CD4-positive, alpha-beta T cell treated with Interleukin-17A for 1 hour (primary cell): ENCODE measurements around the gene ALDH1L1.

Experiments
- DNase-seq: peaks from one replicate; pipeline ENCODE4 v3.0.0-alpha.2; 2020

Gene ALDH1L1

DNA sequence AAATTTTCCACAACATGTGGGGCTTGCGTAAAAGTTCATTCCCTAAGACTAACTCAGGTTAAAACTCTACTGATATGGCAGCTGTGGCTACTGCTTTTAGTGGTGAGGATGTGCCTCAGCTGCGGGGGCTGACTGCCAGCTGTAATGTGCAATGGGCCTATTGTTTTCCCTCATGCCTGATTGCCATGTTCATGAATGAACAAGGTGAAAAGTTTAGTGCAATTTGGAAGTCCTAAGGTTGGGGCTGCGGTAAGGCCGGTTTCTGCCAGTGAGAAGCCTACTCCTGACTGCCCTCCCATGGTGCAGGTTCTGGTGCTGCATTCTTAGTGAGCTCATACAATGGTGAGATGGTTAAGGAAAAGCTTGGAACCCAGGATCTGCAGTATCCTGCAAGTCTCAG lies 10.9 kb upstream of the ALDH1L1 start:
- no peak for DNase-seq

DNA sequence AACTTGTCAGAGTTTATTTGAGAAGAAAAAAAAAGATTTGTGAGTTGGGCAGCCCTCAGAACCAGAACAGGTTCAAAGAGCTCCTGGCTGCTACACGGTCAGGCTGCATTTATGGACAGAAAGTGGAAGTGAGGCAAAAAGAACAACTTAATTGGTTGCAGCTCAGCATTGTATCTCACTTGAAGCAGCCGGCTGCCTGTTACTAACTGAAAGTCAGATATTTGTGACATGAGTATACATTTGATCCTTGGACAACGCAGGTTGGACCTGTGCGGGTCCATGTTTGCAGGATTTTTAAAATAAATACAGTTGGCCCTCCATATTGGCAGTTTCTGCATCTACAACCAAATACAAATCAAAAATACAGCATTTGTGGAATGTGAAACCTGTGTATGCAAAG lies 7.5 kb upstream of the ALDH1L1 start:
- DNase-seq = no peak

DNA sequence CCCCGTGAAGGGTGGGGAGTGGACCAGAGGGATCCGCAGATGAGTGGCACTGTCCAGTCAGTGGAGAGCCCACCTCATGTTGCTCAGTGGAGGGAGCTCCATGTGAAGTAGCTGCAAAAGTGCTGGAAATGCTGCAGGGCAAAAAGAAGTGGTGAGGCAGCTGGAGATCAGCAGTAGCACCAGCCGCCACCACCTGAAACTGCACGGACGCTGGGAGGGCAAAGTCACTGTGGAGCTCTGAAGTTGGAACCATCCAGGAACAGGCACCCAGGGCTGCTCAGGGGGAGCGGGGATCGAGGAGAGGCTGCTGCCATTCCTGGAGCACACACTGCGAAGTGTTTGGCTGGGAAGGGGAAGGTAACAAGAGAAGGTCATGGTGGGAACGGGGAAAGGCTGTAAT lies 6.4 kb upstream of the ALDH1L1 start:
- DNase-seq = no peak

DNA sequence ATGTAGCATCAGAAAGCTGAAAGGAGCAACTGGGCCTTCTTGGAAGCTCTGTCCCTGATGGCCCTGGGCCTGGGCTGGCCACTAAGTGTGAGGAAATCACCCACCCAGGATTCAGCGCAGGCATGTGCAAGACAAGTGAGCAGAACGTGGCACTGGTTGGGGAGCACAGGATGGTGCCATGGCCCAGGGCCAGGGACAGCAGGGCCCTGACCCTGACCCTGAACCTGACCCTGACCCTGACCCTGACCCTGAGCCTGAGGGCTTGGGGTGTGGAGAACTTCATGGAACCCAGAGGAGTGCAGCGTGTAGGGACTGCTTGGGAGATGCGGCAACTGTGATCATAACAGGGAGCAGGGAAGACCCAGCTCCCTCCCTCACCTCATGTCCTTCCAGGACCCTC lies 5.9 kb upstream of the ALDH1L1 start:
- DNase-seq = no peak

DNA sequence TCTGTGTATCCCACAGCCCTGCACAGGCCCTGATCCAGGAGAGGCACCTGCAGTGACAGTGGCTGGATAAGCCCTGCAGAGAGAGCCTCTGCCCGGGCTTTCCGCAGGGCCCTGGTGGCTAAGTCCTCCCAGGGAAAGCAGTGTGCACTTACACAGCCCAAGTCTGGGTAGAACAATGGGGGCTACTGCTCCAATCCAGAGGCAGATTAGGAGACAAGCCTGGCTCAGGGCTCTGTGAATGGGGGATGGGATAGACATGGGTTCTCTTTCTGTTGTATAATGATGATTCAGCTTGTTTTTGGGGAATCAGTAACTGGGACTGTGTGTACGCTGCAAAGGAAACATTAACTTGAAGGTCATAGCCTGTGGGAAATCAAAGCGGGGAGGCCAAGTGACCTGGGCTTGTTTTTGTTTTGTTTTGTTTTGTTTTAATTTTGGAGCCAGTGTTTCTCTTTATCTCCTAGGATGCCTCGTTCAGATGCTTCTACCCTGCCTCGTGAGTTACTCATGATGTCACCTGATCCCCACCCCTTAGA lies 4.1 kb upstream of the ALDH1L1 start:
- no peak for DNase-seq

DNA sequence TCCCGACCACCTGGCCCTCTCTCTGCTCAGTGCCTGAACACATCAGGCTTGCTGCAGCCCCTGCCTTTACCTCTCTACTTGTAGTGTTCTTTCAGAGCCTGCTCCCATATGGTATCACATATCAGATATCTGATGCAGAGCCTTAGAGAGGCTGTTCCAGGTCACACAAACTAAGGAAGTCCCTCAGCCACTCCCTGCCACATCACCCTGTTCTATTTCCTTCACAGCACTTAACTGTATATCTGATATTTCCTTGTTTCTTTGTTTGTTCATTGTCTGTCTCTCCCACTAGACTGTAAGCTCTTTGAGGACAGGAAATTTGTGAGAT lies 976 bp upstream of the ALDH1L1 start:
- no peak for DNase-seq

DNA sequence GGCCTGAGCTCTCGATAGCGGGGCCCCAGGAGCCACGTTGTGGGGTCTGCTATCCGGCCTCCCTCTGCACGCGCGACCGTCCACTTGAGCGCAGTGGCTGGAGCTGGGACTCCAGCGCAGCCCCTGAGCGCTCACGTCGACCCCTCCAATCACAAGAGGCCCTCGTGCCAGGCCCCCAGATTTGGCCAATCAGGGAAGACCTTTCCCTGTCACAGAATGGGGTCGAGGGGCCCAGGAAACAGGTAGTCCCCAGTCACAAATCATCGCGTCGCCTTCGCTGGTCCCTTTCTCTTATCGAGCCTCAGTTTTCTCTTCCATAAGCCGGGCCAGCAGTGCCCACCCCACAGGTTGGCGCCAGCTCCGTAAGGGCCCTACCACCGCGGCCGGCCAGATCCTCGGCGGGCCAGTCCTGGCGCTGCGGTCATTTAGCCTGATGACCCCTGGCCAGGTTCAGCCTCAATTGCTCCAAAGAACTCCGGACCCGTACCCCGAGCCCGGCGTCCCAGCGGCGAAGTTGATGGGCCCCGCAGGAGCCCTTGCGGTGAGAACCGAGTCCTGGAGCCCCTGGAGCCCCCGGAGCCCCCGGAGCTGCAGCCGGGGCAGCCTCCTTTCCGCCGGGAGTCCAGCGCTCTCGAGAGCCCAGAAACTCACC lies 435 bp downstream of the ALDH1L1 start:
- DNase-seq = no peak

DNA sequence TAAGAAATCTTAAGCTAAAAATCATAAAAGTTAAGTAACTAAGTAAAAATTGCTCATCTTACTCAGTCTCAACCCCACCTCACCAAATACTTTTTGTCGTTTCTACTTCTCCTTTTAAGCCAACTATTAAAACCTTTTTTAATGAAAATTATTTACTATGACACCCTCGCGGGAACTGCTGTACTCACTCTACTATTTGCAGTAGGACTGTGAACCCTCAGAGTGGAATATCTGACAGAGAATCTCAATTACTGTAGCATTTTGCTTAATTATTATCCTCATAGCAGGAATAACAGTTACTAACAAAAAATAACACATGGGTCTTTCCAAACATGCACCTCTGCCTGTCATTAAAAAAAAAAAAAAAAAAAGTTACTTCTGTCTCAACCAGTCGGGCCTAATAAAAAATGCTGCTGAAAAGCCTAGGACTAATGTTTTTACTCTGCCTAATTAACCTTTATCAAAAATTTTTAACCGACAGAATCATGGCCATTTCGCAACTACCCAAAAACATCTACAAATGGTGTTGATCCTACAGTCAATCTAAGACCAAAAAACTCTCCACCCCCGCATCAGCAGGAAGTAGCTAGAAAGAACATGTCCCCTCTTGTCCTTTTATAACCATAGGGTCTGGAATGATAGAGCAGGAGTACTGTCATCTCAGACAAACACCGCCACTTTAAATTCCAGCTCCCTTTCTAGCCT lies 10.2 kb downstream of the ALDH1L1 start:
- no peak for DNase-seq

DNA sequence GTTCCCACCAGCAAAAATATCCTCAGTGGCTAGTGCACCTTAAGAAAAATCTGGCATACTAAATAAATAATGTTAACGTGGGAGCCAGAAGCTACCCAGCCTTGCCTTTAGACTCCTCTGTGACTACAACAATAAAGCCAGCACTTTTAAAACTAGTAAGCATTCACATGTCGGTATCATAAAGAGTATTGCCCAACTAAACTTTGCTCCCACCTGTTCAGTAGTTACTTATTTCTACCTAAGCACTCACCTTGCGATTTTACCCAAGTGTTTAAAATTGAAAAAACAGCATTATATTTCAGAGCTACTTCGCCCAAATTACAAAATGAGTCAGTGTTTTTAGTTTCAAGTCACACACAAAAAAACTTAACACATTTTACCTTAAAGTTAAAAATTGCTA lies 12.8 kb downstream of the ALDH1L1 start:
- DNase-seq = no peak

DNA sequence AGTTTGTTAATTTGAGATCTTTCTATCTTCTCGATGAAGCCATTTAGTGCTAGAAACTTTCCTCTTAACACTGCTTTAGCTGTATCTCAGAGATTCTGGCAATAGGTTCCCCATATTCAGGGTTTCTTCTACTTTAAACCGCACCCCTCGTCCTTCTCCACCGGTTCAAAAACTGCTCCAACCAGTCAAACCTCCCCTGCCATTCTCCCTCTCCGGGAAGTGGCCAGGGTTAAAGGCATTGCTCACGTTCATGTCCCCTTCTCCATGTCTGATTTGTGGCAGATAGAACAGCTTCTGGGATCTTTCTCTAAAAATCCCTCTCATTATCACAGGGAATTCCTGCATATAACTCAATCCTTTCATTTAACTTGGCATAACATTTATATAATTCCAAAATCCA lies 14.4 kb downstream of the ALDH1L1 start:
- DNase-seq = no peak

DNA sequence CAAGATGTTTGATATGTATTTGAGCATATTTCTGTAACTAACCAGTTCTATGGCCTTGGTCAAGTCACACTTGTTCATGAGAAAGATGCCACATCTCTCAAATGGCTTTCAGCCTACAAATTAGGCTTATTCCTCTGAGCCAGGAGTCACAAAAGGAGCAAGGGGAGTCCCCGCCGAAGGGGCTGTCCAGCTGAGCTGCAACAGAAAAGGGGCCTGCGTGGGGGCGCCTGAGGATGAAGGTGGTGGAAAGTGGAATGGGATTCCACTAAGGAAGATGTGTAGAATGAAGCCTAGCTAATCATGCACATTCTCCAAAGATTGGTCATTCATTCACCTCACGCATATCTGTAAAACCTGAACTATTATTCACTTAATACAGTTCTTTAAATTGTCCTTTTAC lies 19.1 kb downstream of the ALDH1L1 start:
- no peak for DNase-seq

DNA sequence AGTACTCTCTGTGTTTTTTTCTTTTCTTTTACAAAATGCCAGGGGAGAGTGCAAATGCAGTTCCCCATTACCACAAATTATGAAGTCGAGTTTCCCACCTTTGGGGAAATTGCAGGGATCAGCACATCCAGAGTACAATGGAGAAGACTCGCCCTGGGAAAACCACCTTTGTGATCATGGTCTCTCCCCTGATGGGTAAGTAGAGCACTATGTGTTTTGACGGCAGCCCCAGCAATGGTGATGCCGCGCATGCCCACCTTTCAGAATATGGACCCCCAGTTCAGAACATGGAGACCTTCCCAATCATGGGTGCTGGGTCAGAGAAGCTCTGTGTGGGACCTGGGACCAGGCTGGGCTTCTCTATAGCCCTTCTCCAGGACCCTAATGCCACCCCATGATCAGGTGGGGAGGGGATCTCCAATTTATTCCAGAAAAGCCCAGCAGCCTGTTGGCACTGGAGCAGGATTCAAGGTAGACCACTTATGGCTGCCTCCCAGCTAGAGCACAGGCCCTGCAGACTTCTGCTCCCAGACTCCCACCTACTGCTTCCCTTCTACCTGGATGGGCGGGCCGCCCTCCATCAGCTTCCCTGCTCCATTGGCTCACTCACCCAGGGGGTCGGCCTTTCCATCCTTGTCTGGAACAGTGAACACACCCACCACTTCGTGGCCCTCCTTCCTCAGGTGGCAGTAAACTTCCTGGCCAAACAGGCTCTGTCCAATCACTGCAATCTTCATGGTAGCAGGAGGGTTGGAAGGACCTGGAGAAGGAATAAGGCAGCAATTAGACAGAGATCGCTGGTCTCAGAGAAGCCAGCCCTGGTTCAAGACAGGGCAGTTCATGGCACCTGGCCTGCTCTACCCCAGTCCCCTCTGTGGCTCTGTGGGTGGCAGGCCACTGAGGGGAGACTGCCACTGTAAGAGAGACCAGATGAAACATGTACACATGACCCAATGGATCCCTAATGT lies 19.9 kb downstream of the ALDH1L1 start:
- no peak for DNase-seq

DNA sequence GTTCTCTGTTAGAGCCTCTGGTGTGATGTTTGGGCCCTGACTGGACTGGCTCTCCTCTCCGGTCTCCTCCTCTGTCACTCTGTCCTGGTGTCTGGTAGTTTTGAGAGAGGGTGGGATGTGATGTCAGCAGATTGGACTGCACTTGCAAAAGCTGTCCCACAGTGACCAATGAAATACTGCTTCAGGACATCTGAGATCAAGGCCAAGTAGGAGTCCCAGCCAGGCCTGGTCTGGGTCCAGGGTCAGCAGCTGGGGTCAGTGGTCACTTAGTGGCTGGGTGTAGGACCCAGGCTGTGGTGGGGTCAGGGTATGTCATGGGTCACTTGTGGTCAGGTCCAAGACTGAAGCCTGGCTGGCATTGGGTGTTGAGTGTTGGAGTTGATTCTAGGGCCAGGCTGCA lies 20.9 kb downstream of the ALDH1L1 start:
- DNase-seq = no peak

DNA sequence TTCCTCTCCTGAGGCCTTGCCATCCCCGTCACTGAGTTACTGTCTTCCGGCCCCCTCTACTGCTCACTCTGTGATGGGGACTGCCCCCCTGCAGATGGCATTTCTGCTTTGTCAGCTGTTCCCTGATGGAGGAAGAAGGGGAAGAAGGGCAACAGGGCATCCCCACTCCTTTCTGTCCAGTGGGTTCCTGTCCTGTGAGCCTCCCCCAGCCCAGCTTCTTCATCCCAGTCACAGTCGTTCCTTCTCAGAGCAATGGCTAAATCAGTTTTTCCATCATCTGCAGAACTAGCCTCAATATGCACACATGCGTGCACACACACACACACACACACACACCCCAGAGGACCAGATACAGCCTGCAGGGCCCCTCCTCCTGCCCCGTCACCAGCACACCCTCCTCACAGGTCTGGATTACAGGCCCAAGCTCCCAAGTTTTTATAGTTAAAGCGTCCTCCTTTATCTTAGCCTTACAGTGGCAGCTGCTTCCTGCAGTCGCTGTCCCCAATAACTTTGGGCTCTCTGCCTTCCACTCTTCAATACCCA lies 21.4 kb downstream of the ALDH1L1 start:
- DNase-seq = no peak

DNA sequence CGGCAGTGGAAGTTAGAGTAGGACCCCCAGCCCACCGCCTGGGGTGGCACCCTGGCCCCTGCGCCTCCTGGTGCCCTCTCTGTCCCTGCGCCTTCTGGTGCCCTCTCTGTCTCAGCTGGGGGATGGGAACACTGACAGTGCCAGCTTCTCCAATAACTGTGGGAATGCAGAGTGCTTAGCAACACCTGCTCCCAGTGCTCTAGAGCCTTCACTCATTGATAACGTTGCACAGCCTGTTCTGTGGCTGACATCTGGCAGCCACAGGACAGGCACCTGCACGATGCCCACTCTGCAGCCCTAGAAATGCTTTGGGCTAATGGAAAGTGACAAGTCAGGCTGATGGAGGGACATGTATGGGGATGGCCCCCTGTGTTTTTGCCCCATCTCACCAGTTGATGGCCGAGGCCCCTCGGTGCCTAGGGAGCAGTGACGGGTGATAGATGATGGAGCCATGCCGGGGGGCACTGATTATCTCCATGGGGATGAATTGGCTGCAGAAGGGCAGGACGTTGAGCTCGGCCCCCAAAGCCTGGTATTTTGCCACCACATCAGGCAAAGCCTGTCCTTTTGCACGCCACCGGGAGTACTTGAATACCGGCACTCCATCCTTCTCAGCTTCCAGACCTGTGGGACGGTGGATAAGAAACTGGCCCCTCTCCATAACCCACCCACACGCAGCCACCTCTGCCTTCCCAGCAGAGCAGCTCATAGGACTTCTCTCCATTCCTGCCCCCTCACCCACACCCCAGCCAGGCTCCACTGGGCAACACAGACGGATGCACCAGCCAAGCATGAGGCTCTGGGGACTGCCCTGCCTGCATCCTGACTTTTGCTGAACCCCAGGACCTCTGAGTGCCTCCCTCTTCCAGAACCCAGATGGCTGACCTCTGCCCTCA lies 22.1 kb downstream of the ALDH1L1 start:
- no peak for DNase-seq

DNA sequence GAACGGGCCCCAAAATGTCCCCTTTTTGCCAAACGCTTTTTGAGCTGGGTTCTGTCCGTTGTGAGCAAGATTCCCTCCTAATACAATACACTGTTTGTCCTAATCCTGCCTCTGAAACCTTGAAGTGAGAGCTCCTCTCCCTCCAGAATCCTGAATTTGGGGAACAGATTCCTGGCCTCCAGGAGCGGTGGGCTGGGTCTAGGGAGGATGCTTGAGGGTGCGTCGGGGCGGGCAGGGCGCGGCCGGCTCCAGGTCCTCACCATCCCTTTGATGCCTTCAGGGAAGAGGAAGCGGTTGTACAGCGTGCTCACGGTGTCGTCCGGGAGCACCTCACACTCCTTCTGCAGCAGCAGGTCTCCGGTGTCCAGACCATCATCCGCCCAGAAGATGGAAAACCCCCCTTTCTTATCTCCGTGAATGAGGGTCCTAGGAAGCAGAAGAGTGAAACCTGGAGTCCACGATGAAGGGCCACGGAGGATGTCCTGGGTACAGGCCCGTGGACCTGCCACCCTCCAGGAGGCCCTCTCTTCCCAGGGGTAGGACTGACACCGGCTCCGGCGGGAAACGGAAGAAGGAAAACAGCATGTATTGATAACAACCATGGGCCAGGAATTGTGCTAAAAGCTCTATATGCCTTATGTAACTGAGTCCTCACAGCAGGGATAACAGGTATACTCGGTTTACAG lies 23.2 kb downstream of the ALDH1L1 start:
- no peak for DNase-seq

DNA sequence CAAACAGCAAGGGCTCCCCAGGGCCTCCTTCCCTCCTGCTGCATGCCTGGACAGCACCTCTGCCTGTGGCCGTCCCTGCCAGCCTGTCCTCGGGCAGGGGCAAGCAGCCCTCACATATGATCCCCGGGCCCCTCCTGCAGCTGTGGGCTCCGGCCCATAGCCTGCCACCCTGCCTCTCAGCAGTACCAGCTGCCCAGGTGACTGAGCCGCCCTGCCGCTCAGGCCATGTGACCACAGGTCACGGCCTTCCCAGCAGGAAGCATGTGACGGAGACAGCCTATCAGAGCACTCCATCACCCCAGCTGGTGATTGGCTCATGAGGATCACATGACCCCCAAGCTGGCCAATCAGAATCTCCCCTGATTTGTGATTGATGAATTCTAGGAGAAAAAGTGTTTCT lies 23.9 kb downstream of the ALDH1L1 start:
- no peak for DNase-seq

DNA sequence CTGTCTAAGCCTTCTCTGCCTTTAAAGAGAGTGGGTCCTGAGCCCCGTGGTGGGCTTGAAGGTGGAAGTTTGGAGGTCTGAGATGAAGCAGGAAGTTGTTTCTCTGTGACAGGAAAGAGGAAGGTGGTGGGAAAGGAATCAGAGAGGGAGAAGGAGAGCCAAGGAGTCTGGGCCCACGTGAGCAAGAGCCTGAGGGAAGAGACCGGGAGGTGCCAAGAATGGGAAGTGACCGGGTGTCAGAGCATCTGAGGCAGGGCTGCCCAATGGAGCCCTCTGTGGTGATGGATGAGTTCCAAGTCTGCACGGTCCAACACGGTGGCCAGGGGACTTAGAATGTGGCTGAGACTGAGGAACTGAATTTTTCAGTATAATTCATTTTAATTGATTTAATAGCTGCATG lies 24.6 kb downstream of the ALDH1L1 start:
- no peak for DNase-seq

DNA sequence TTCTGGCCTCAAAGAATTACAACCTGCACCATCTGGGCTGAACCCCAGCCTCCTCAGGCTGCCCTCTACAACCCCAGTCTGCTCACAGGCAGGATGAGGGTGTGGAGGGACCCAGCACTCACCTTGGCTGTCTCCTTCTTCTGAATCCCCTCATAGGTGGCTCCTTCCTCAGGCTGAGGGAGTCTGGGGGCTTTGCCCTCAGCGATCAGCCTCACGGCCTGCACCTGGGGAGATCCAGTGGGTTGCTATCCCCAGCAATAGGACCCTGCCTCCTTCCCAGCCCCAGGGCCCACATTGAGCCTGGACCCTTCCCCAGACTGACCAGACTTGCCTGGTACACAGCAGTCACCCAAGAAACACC lies 25.1 kb downstream of the ALDH1L1 start:
- no peak for DNase-seq

DNA sequence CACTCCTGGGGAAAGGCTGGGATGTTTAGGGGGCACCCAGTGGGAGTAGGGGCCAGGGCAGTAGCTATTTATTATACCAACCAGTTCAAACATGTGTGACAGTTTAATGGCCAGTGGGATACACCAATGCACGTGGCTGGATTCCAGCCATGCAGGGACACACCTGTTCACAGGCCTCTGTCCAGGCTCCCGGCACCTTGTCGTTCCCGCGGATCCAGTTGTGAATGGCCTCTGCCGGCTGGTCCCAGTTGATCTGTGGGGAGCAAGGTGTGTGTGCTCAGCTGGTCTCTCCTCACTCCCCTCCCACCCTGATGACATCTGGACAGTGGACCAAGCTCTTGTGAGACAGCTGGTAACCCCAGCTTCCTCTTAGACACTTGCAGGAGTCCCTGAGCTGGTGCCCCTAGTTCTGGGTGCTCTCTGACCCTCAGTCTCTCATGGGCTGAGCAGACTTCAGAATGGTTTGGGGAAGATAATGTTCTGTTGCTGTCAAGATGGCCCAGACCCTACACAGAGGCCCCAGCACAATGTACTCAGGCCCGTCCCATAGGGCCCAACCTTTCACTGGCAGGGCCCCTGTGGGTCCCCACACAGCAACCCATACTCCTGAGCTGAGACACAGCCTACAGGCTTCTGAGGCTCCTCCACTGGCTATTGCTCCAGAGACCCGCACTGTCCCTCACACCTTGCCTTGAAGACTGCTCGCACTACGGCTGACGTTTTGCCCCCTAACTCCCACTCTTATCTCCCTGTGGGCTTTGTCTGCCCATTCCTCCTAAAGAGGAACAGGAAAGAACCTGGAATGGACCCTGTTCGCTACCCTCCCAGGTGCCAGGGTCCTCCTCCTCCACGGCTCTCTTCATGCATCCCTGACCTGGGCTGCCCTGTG lies 25.8 kb downstream of the ALDH1L1 start:
- DNase-seq = no peak
